ENCODE results near the gene SVOP. TPM values are rescaled to one million over a fixed set of nuclear protein-coding genes. Genes with fewer than 3 reads are reported as not detected.
"Not testable (repeated sequence)": the region's sequence is repeated elsewhere in the genome, so short reads cannot be mapped to it uniquely, and the experiment has no call there.

SVOP gene
- total RNA-seq, 2 experiments from 2014 or later, result not detected

- peaks cover 32% of the 10 kb centered on the region for H3K4me1 ChIP-seq (ENCODE audit: insufficient read depth, low read length)
- ATAC-seq (ENCODE audit: poor library complexity), result no peak
- H3K27ac Mint-ChIP-seq, result no peak overlapping the region
- intact Hi-C loops (cut with DNase I, micrococcal nuclease), result loop anchor here in 1 of 2 experiments (2.0 to 10.0 kb wide), 9 partner anchors 133 to 1885 kb away; partner anchors contain the start of genes FAM222A, FICD, IFT81 and KCTD10
- H3K4me3 ChIP-seq (ENCODE audit: low read length), result no peak overlapping the region
- no peaks in the 10 kb centered on the region for H3K36me3 ChIP-seq (ENCODE audit: insufficient read depth, low read length)
- H3K4me1 Mint-ChIP-seq (ENCODE audit: low read depth), result peaks cover 39% of the 10 kb centered on the region
- POLR2A ChIA-PET, result no interaction called here
- peaks cover 9% of the 10 kb centered on the region for H3K36me3 Mint-ChIP-seq (ENCODE audit: low read depth)
- CTCF ChIA-PET, result no interaction called here
- H3K27me3 Mint-ChIP-seq, result no peaks in the 10 kb centered on the region
- TF ChIP-seq CTCF (IDR thresholded peaks at IDR 0.05), result no peak
- H3K9me3 ChIP-seq (ENCODE audit: control insufficient read depth in 1 of 2, insufficient read depth in 1 of 2, low read length in 2 of 2), result no peaks in the 10 kb centered on the region
- no peak overlapping the region for H3K27ac ChIP-seq (ENCODE audit: low read depth in 1 of 2, low read length in 2 of 2)
- no peak overlapping the region for H3K4me3 Mint-ChIP-seq
- H3K9me3 Mint-ChIP-seq, result no peaks in the 10 kb centered on the region
- DNase-seq, result no peak
- H3K27me3 ChIP-seq (ENCODE audit: control insufficient read depth in 1 of 2, insufficient read depth in 2 of 2, low read length in 2 of 2), result no peaks in the 10 kb centered on the region
These were observed 161.0 kb downstream of the SVOP start for GRCh38 chr12:108859923-108860291.

GRCh38 chr12:108859141-108859922 lies 161.5 kb downstream of the SVOP start:
- ATAC-seq (ENCODE audit: poor library complexity); H3K9me3 Mint-ChIP-seq; H3K27me3 ChIP-seq (ENCODE audit: control insufficient read depth in 1 of 2, insufficient read depth in 2 of 2, low read length in 2 of 2); H3K36me3 Mint-ChIP-seq (ENCODE audit: low read depth); H3K27me3 Mint-ChIP-seq; DNase-seq; H3K36me3 ChIP-seq (ENCODE audit: insufficient read depth, low read length); H3K27ac ChIP-seq (ENCODE audit: low read depth in 1 of 2, low read length in 2 of 2); H3K4me3 ChIP-seq (ENCODE audit: low read length); CTCF ChIA-PET; H3K9me3 ChIP-seq (ENCODE audit: control insufficient read depth in 1 of 2, insufficient read depth in 1 of 2, low read length in 2 of 2): not testable (repeated sequence)
- POLR2A ChIA-PET, result interaction anchor here (2.5 kb wide), 1 partner anchor 298 kb away, joined by 33 read pairs; the partner anchor contains the start of genes ISCU and SART3
- intact Hi-C loops (cut with DNase I, micrococcal nuclease), result loop anchor here in 1 of 2 experiments (2.0 to 10.0 kb wide), 8 partner anchors 132 to 1265 kb away; partner anchors contain the start of genes FAM222A, FICD, IFT81 and KCTD10
- Mint-ChIP-seq H3K4me3 (peak overlapping the region; percentile 87), H3K4me1 (ENCODE audit: low read depth) (peaks cover 39% of the 10 kb centered on the region), H3K27ac (peak overlapping the region; percentile 91)
- H3K4me1 ChIP-seq (ENCODE audit: insufficient read depth, low read length), result peaks cover 36% of the 10 kb centered on the region

- DNase-seq (peak in 2 of 14 experiments; percentile 11 to 28), ATAC-seq (ENCODE audit: poor library complexity) (no peak)
- no peak for TF ChIP-seq CTCF (IDR thresholded peaks at IDR 0.05)
- CTCF ChIA-PET, result interaction anchor here (1.3 kb wide), 1 partner anchor 235 kb away, joined by 3 read pairs; the partner anchor contains the start of gene ALKBH2
- Histone ChIP-seq H3K27ac (ENCODE audit: low read depth in 1 of 2, low read length in 2 of 2) (peak overlapping the region in 1 of 2 donors; percentile 18), H3K9me3 (ENCODE audit: control insufficient read depth in 1 of 2, insufficient read depth in 1 of 2, low read length in 2 of 2) (peaks cover 0 to 4% of the 10 kb centered on the region in 2 experiments), H3K4me1 (ENCODE audit: insufficient read depth, low read length) (peaks cover 36% of the 10 kb centered on the region), H3K4me3 (ENCODE audit: low read length) (peak overlapping the region; percentile 60), H3K27me3 (ENCODE audit: control insufficient read depth in 1 of 2, insufficient read depth in 2 of 2, low read length in 2 of 2) (no peaks in the 10 kb centered on the region), H3K36me3 (ENCODE audit: insufficient read depth, low read length) (no peaks in the 10 kb centered on the region)
- Mint-ChIP-seq H3K9me3 (no peaks in the 10 kb centered on the region), H3K36me3 (ENCODE audit: low read depth) (peaks cover 9% of the 10 kb centered on the region), H3K27ac (peak overlapping the region; percentile 91), H3K27me3 (no peaks in the 10 kb centered on the region), H3K4me1 (ENCODE audit: low read depth) (peaks cover 39% of the 10 kb centered on the region), H3K4me3 (peak overlapping the region; percentile 87)
- POLR2A ChIA-PET, result interaction anchor here (0.6 to 2.5 kb wide), 6 partner anchors 20 to 297 kb away, joined by 3 to 33 read pairs (median 12); partner anchors contain the start of genes ALKBH2, ISCU, SART3 and SELPLG
- intact Hi-C loops (cut with DNase I, micrococcal nuclease), result loop anchor here in 1 of 2 experiments (2.0 to 10.0 kb wide), 8 partner anchors 131 to 1266 kb away; partner anchors contain the start of genes FAM222A, FICD, IFT81 and KCTD10
These were observed 162.4 kb downstream of the SVOP start for GRCh38 chr12:108858311-108859074.

Other genes with a start within 250 kb of the SVOP start
- gene SSH1, start 163.5 kb downstream of the SVOP start, total RNA-seq, result 10 to 100 TPM; 21.1 to 24.2 TPM
- not detected for gene DAO, start 141.0 kb downstream of the SVOP start, total RNA-seq
- gene USP30, start 31.5 kb upstream of the SVOP start, total RNA-seq, result 10 to 100 TPM; 21.8 to 23.0 TPM
- 10 to 100 TPM; 12.8 to 14.0 TPM for gene ALKBH2, start 72.4 kb upstream of the SVOP start, total RNA-seq
- gene UNG, start 76.5 kb upstream of the SVOP start, total RNA-seq, result 1 to 10 TPM; 3.3 to 3.6 TPM
- gene ACACB, start 95.5 kb upstream of the SVOP start, total RNA-seq, result 10 to 100 TPM; 30.3 to 32.2 TPM